Measurements from ENCODE around the gene VPS45. TPM values are rescaled to one million over a fixed set of nuclear protein-coding genes. Genes with fewer than 3 reads are reported as not detected.

Gene VPS45
- total and polyA plus RNA-seq, 2 of the 8 experiments (the other 6 are each of a cell fraction or from before 2014, with no cell fraction given) = 19.1 to 27.6 TPM

DNA sequence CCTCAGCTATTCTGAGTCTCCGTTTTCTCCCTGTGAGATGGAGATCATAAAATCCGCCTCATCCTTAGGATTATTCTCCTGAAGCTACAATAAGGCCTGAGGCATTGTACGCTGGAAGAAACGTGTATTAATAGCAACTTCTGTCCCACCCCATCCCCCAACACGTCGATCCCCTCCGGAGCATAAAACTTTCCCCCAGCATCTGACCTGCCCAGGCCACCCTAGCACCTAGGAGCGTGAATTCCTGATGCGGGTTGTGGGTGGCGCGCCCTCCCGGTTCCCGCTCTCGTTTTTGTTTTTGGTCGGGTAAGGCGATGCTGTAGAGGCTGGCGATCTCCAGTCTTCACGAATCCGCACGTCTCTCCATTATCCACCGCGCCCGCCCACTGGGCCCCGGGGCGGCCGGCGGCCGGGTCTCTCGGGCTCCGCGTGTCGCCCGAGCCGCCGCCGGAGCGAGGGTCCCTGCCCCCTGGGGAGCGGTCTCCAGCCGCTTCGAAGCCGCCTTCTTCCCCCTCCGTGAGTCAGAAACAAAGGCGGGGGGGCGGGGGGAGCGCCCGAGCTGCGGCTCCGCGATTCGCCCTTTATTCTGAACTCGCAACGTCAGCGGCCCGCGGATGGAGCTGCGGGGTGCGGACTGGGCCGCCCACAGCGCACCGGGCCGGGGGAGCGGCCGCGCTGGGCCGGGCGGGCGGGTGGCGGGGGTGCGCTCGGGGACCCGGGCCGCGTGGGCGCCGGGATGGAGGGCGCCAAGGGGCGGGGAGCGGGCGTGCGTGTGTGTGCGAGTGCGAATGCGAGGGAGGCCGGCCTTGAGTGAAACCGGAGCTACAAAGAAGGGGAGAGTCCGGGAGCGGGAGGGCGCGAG lies 81.9 kb downstream of the VPS45 start, which contains the start of gene PLEKHO1 (continued):
- TF ChIP-seq, protein P1, sequence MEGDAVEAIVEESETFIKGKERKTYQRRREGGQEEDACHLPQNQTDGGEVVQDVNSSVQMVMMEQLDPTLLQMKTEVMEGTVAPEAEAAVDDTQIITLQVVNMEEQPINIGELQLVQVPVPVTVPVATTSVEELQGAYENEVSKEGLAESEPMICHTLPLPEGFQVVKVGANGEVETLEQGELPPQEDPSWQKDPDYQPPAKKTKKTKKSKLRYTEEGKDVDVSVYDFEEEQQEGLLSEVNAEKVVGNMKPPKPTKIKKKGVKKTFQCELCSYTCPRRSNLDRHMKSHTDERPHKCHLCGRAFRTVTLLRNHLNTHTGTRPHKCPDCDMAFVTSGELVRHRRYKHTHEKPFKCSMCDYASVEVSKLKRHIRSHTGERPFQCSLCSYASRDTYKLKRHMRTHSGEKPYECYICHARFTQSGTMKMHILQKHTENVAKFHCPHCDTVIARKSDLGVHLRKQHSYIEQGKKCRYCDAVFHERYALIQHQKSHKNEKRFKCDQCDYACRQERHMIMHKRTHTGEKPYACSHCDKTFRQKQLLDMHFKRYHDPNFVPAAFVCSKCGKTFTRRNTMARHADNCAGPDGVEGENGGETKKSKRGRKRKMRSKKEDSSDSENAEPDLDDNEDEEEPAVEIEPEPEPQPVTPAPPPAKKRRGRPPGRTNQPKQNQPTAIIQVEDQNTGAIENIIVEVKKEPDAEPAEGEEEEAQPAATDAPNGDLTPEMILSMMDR (IDR thresholded peaks at IDR 0.05; ENCODE audit: control extremely low read depth in 1 of 3, insufficient read depth in 1 of 3, low read depth in 1 of 3, low read length in 3 of 3) = no peak
- TF ChIP-seq POLR2AphosphoS5 (IDR thresholded peaks at IDR 0.05; ENCODE audit: low read depth, low read length) (peak; percentile 71; the same call in 1 of the 2 replicates), SUZ12 (IDR thresholded peaks at IDR 0.05; ENCODE audit: low read length) (no peak), EGR1 (IDR thresholded peaks at IDR 0.05; ENCODE audit: borderline replicate concordance, low read depth, low read length) (no peak)
- TF ChIP-seq, protein P2, sequence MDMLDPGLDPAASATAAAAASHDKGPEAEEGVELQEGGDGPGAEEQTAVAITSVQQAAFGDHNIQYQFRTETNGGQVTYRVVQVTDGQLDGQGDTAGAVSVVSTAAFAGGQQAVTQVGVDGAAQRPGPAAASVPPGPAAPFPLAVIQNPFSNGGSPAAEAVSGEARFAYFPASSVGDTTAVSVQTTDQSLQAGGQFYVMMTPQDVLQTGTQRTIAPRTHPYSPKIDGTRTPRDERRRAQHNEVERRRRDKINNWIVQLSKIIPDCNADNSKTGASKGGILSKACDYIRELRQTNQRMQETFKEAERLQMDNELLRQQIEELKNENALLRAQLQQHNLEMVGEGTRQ (IDR thresholded peaks at IDR 0.05; ENCODE audit: low read length) = no peak

All from H1 (cell line).